AG09309 (cell line): ENCODE measurements around the gene SCO2.

ENCODE experiments used
- DNase-seq: peaks from one replicate; pipeline ENCODE4 v3.0.0-alpha.2; 2010; ENCODE audit warnings: low read depth
- H3K4me3 ChIP-seq: 2 replicates; pipeline ENCODE4 v1.5.1; 2011; ENCODE audit warnings: mild to moderate bottlenecking, low read depth, low read length, moderate library complexity; ENCODE audit not compliant: control insufficient read depth
- TF ChIP-seq, protein P1 (sequence below): IDR thresholded peaks from 2 replicates; pipeline ENCODE4 v1.5.1; 2011; ENCODE audit warnings: mild to moderate bottlenecking, low read depth, low read length, inconsistent platforms; ENCODE audit not compliant: insufficient read depth, control insufficient read depth; ENCODE audit errors: missing control alignments

The SCO2 gene

DNA sequence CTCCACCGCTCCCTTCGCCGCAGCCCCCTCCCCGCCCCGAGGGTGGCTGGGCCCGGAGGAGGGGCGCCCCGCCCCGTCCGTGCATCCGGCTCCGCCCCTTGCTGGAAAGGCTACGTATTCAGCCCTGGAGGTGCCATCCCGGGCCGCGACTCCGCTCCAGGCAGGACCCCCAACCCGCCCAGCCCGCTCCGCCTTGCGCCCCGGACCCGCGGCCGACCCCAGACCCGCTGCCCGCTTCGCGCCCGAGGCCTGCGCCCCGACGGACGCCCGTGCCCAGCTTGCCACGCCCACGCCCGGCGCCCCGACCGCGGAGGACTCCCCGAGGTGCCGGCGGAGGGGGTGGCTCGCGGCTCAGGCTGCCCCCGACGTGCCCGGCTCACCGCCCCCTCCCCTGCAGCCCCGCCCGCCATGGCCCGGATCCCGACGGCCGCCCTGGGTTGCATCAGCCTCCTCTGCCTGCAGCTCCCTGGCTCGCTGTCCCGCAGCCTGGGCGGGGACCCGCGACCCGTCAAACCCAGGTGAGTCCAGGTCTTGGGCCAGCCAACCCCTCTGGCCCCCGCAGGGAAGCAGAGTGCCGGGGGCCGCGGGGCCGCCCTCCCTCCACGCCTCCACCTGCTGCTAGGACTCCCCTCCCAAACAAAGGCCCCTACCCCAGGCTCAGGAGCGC is 43.8 kb downstream of the SCO2 start, which contains the start of gene ADM2:
Gene ADM2 (plus strand): TSS at position 104 of the 667 bp plus-strand sequence. CDS start 305 bp downstream, at position 409.
- no peak for DNase-seq
- TF ChIP-seq, protein P1, sequence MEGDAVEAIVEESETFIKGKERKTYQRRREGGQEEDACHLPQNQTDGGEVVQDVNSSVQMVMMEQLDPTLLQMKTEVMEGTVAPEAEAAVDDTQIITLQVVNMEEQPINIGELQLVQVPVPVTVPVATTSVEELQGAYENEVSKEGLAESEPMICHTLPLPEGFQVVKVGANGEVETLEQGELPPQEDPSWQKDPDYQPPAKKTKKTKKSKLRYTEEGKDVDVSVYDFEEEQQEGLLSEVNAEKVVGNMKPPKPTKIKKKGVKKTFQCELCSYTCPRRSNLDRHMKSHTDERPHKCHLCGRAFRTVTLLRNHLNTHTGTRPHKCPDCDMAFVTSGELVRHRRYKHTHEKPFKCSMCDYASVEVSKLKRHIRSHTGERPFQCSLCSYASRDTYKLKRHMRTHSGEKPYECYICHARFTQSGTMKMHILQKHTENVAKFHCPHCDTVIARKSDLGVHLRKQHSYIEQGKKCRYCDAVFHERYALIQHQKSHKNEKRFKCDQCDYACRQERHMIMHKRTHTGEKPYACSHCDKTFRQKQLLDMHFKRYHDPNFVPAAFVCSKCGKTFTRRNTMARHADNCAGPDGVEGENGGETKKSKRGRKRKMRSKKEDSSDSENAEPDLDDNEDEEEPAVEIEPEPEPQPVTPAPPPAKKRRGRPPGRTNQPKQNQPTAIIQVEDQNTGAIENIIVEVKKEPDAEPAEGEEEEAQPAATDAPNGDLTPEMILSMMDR = no peak
- peak within 1 kb of the TSS; percentile 60 for H3K4me3 ChIP-seq

DNA sequence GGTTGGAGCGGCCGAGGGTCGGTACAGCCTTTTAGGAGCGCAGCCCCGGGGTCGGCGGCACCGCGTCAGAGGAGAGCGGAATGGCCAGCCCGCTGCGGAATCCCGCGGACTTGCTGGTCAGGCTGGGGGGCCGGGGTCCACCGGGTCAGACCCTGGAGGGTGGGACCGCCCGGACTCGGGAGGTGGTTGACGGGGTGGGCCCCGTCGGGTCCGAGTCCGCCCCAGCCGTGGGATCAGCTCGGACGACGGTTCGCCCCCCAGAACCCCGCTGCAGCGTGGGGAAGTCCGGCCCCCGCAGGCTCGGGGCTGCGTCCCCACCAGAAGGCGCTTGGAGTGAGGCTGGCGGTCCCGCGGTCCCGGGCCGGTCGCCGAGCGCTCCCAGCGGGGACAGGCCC is 44.4 kb downstream of the SCO2 start:
- peak overlapping the region; percentile 60 for H3K4me3 ChIP-seq
- TF ChIP-seq, protein P1 = no peak
- DNase-seq = no peak

DNA sequence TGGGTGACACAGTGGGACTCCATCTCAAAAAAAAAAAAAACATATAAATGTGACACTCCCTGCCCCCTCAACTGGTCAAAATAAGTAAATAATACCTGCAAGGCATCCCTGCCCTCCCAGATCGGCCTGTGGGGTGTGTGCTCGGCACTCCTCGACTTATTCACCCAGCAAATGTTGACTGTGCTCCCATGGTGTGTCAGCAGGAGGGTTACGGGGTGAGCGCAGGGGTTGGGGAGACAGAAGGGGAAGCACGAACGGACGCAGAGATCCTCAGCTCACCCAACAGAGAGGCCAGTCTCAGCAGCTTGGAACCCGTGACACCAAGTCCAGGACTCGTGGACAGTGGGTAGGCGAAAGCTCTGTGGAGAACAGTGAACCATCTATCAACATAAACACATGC is 45.7 kb downstream of the SCO2 start:
- TF ChIP-seq, protein P1 = no peak
- no peak overlapping the region for H3K4me3 ChIP-seq
- no peak for DNase-seq

DNA sequence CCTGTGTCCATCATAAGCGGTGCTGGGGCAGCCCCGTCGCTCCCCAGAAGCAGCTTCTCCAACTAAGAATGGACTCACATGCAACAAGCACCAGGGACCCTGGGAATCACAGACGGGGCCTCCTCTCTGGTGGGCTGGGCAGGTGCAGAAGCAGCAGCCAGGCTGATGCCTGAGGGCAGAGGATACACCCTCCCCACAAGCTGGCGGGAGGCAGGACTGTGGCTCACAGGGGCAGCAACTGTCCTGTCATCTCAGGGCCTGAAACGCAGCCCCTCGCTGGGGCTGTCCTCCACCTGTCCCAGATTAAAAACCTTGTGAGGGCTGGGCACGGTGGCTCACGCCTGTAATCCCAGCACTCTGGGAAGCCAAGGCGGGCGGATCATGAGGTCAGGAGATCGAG is 47.5 kb downstream of the SCO2 start:
- H3K4me3 ChIP-seq = no peak overlapping the region
- DNase-seq = no peak
- TF ChIP-seq, protein P1 = no peak

DNA sequence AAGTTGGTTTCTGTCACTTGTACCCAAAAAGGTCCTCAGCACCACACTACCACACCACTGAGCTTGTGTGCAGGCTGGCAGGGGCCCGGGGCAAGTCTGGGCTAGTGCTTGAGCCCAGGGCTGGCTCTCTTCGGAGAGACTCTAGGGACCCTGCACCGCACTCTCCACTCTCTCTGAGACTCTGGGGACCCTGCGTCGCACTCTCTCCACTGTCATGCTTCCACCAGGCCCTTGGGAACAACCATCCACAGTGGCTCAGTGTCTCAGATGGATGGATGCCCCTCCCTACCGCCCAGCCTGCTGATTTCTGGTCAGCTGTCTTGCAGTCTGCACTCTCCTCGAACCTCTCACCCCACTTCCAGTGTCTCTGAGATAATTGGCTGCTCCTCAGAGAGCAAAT is 48.5 kb downstream of the SCO2 start:
- TF ChIP-seq, protein P1 = no peak
- DNase-seq = no peak
- no peak overlapping the region for H3K4me3 ChIP-seq

DNA sequence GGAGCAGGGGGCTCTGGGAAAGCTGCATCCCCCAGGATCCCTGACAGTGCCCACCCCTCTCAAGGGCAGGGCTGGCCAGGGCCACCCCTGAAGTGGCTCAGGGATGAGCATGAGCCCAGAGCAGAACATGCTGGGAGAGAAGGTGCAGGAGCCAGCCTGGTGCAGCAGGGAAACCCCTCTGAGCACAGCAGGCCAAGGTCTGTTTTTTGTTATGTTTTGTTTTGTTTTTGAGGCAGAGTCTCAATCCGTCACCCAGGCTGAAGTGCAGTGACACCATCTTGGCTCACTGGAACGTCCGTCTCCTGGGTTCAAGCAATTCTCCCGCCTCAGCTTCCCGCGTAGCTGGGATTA is 49.8 kb downstream of the SCO2 start:
- TF ChIP-seq, protein P1 = no peak
- H3K4me3 ChIP-seq = peak overlapping the region; percentile 70; the same call in 1 of the 2 replicates
- no peak for DNase-seq
